GM12891 (cell line): ENCODE results near the gene SRRM5.
"Not testable (repeated sequence)": the region's sequence is repeated elsewhere in the genome, so short reads cannot be mapped to it uniquely, and the experiment has no call there.

Experiments
- DNase-seq: peaks from one replicate; pipeline ENCODE4 v3.0.0; 2011; ENCODE audit warnings: low spot score; ENCODE audit not compliant: insufficient read length
- FAIRE-seq: peaks from 2 replicates; lab custom pipeline; 2011; peaks lifted over from hg19 to GRCh38; lab: Jason Lieb, UNC
- PAX5 ChIP-seq: IDR thresholded peaks from 2 replicates; pipeline ENCODE4 v1.6.1; 2011; ENCODE audit warnings: low read length, moderate library complexity, mild to moderate bottlenecking; ENCODE audit not compliant: insufficient read depth, severe bottlenecking
- POLR2A ChIP-seq: IDR thresholded peaks from 2 replicates; pipeline ENCODE4 v1.6.1; 2011; ENCODE audit warnings: low read depth, low read length, control low read depth
- POLR2AphosphoS5 ChIP-seq: IDR thresholded peaks from 2 replicates; pipeline ENCODE4 v1.6.1; 2011; ENCODE audit warnings: low read depth, low read length, control low read depth
- POU2F2 ChIP-seq: IDR thresholded peaks from 2 replicates; pipeline ENCODE4 v1.6.1; 2011; ENCODE audit warnings: low read depth, mild to moderate bottlenecking, control low read depth, low read length, moderate library complexity
- SPI1 ChIP-seq: IDR thresholded peaks from 2 replicates; pipeline ENCODE4 v1.6.1; 2011; ENCODE audit warnings: low read depth, low read length, control low read depth
- TAF1 ChIP-seq: IDR thresholded peaks from 2 replicates; pipeline ENCODE4 v1.6.1; 2011; ENCODE audit warnings: low read depth, low read length, control low read depth

Gene SRRM5

DNA sequence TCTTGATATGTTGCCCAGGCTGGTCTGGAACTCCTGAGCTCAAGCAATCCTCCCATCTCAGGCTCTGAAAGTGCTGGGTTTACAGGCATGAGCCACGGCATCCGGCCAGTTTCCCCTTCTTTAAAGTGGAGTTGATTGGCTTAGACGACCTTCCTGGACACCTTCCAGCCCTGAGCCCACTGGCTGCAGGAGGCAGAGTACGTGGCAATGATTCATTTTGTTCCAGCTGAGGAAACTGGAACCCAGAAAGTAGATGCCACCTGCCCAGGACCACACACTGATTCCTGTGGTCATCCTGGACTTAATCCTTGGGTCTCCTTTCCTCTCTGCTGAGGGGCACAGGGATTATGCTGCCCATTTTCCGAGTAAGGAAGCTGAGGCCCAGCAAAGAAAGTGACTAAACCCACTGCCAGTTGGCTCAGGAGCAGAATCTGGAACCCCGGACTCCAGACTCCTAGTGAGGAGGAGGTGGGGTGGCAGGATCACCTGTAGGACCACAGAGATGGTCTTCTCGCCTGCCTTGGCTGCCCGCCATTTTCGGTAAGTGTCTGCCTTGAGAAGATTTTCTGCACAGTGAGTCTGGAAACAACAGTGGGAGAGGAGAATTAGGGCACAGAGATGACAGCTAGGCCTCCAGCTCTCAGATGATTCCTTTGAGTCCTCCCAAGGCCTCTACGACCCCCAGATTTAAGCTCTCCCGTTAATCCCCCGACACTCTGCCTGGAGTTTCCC lies 37.3 kb upstream of the SRRM5 start:
- no peak for TF ChIP-seq POLR2A
- TF ChIP-seq PAX5 = no peak
- no peak for TF ChIP-seq TAF1
- TF ChIP-seq POU2F2 = no peak
- TF ChIP-seq SPI1 = no peak
- TF ChIP-seq POLR2AphosphoS5 = no peak
- DNase-seq (no peak), FAIRE-seq (peak; percentile 9)

DNA sequence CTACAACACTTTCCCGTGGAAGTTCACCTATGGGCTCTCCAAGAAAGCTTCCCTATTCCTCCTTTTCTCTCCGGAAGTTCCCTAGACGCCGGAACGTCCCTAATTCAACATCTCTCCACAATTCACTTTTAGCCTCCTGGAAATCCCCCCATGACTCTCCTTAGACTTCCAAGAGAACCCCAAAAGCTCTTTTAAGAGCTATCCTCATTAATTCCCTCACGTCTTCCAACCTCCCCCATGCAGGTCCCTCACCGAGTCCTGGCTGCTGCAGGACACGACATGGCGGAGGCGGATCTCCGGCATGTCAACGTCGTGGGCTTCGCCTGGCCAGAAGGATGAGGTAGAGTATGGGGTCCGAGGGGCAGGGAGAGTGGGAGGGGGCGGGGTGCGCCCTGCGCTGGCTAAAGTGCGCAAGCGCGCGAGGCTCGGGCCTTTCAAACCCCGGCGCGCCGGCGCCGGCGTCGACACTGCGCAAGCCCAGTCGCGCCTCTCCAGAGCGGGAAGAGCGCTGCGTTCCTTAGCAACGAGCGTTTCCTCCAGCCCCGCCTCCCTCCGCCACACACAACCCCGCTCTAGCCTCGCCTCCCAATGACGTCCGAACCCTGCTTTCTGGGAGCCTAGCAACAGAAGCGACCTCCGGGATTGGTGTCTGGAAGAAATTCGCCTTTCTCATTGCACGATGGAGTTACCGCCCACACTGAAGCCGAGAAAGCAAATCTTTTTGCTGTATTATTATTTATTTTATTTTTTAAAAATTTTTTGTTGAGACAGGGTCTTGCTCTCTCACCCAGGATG lies 36.5 kb upstream of the SRRM5 start, which contains the start of the genes PINLYP and XRCC1:
Gene PINLYP (plus strand): TSS at position 646 of the 795 bp plus-strand sequence. CDS start 1,391 bp downstream, outside the sequence.
Gene XRCC1 (minus strand): TSS at position 372 of the 795 bp plus-strand sequence. CDS start 69 bp downstream, at position 303.
- DNase-seq (peak; percentile 97), FAIRE-seq (peak; percentile 100)
- no peak for TF ChIP-seq TAF1
- no peak for TF ChIP-seq POLR2A
- TF ChIP-seq SPI1 = no peak
- TF ChIP-seq POU2F2 = no peak
- no peak for TF ChIP-seq POLR2AphosphoS5
- no peak for TF ChIP-seq PAX5

DNA sequence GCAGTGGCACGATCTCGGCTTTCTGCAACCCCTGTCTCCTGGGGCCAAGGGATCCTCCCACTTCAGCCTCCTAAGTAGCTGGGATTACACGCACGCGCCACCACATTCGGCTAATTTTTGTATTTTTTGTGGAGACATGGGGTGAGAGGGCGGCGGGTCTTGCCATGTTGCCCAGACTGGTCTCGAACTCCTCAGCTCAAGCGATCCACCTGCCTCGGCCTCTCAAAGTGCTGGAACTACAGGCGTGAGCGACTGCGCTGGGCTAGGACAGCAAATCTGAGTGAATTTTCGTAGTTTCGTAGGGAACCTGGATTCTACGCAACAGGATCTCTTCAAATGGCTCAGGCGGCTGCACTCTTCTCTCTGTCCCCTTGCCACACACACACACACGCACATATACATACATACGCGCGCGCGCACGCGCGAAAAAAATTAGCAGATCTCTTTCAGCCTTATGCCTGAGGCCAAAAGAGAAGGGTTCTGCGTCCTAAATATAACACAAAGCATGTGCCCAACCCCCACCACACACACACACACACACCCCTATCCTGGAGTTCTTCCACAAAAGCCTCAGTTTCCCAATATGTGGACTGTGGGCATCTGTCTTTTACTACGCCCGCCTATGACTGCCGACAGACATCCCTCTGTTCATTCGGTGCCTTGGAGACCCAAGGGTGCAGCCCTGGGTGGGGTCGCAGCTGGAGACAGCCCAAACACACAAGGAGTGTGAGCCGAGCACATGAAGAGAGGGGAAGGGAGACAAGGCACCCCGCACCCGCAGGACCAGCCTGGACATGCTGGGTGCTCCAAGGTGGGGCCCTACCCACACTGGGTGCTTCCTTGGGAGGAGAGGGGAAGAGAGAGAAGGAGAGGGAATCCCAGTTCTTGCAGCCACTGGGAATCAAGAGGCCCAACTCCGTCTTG lies 35.7 kb upstream of the SRRM5 start:
- no peak for FAIRE-seq
- DNase-seq = no peak
- no peak for TF ChIP-seq TAF1
- no peak for TF ChIP-seq POU2F2
- no peak for TF ChIP-seq PAX5
- TF ChIP-seq POLR2A = no peak
- TF ChIP-seq SPI1 = no peak
- TF ChIP-seq POLR2AphosphoS5 = no peak

GRCh38 chr19:43578787-43579186 lies 33.1 kb upstream of the SRRM5 start:
- TF ChIP-seq PAX5 = no peak
- TF ChIP-seq SPI1 = no peak
- no peak for TF ChIP-seq POLR2A
- no peak for TF ChIP-seq POU2F2
- TF ChIP-seq TAF1 = no peak
- TF ChIP-seq POLR2AphosphoS5 = no peak
- DNase-seq (no peak), FAIRE-seq (no peak)

- FAIRE-seq (no peak), DNase-seq (no peak)
- TF ChIP-seq POLR2A (no peak), POLR2AphosphoS5 (no peak), POU2F2 (no peak), PAX5 (no peak), SPI1 (no peak), TAF1 (no peak)
Measured at GRCh38 chr19:43581467-43581866, 30.4 kb upstream of the SRRM5 start.

DNA sequence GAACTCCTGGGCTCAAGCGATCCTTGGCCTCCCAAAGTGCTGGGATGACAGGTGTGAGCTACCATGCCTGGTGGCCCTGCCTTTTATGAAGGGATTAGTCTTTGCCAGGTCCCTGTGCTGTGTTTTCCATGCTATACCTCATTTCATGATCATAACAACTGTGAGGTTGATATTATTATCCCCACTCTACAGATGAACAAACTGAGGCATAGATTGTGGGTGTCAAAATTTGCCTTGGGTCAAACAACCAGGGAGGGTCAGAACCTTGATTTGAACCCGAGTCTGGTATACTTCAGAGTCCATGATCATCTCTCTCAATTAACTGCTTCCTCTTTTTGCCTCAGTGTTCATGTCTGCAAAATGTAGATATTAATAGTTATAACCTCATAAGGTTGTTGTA lies 29.4 kb upstream of the SRRM5 start:
- FAIRE-seq = no peak
- DNase-seq = no peak
- TF ChIP-seq TAF1 = no peak
- TF ChIP-seq POU2F2 = no peak
- no peak for TF ChIP-seq POLR2AphosphoS5

GRCh38 chr19:43584484-43584883 lies 27.4 kb upstream of the SRRM5 start:
- TF ChIP-seq SPI1 (no peak), TAF1 (no peak), POU2F2 (no peak), POLR2AphosphoS5 (no peak), POLR2A (no peak), PAX5 (no peak)
- FAIRE-seq = no peak
- DNase-seq = no peak

GRCh38 chr19:43586346-43586745 lies 25.5 kb upstream of the SRRM5 start:
- FAIRE-seq (no peak), DNase-seq (no peak)
- TF ChIP-seq SPI1 = no peak
- TF ChIP-seq TAF1 = no peak
- no peak for TF ChIP-seq POLR2A
- TF ChIP-seq POLR2AphosphoS5 = no peak
- TF ChIP-seq POU2F2 = no peak
- no peak for TF ChIP-seq PAX5

DNA sequence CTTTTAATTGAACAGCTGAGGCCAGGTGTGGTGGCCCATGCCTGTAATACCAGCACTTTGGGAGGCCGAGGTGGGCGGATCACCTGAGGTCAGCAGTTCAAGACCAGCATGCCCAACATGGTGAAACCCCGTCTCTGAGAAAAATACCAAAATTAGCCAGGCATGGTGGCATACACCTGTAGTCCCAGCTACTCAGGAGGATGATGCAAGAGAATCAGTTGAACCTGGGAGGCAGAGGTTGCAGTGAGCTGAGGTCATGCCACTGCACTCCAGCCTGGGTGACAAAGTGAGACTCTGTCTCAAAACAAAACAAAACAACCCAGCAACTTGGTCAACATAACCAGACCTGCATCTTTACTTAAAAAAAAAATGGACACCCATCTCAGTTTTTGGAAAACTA lies 24.9 kb upstream of the SRRM5 start:
- not testable (repeated sequence) for FAIRE-seq

More for the DNA sequence above, 24.9 kb upstream of the SRRM5 start:
- DNase-seq = not testable (repeated sequence)
